Measurements from ENCODE around the gene ZC3H18.

ZC3H18 gene

DNA sequence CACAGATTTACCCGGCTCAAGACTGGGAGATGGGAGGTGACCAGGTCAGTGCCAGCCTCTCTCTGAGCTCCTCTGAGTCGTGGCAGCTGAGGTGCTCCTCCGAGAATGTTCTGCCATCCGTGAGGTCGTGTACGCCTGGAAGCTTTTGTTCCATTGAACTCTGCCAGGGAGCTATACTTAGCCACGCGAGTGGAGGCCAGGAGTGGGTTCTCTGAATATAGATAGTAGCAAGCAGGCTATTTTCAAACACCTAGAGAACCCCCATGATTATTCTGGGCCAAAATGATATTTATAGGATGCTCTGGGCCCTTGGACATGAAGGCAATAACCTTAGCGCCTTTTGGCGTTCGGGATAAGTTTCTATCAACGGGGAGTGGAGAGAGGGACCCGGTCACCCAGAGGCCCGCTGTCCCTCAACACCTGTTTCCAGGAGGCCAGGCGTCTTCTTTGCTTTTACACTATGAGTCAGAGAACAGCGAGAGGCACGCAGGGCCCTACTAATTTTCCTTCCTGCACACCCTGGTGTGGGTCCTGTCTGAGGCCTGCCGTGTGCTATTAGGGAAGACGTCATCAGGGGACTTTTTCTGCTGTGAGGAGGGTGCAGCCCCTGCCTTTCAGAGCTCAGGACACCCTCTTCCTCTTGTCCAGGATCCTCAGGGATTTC is 103.6 kb downstream of the ZC3H18 start:
- H3K4me3 Mint-ChIP-seq = no peak overlapping the region
- no peaks in the 10 kb centered on the region for H3K27me3 Mint-ChIP-seq
- ATAC-seq (no peak), DNase-seq (no peak)
- H3K4me1 Mint-ChIP-seq = no peaks in the 10 kb centered on the region
- H3K9me3 Mint-ChIP-seq = no peaks in the 10 kb centered on the region
- no peaks in the 10 kb centered on the region for H3K36me3 Mint-ChIP-seq (ENCODE audit: low read depth)
- no peak overlapping the region for H3K27ac Mint-ChIP-seq

DNA sequence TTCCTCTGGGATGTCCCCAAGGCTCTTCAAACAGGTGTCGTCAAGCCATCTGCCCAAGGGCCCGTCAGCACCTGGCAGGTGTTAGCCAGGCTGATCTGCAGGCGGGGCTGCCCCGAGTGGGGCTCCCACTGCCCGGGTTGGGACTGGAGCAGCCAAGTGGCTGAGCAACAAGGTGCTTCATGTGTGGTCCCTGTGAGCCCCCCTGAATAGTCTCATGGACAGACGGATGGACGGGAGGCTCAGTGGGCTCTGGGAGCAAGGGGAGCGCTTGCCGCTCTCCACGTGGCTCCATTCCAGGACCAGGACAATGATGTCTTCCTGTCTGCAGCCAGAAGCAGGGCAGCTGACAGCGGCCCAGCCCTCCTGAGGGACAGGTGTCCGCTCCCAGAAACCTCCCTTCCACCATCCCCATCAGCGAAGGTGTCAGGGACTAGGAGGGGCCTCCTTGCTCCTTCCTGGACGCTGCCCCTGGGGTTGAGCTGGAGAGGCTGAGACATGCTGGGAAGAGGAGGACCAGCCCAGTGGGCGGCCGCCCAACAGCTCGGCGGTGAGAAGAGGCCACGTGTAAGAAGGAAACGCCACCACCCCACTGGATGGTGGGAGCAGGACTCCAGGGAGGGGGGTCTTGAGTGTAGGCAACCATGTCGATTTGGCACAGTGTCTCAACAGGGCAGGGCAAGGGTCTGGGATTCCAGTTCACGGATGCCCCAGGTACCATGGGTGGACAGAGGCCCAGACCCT is 106.5 kb downstream of the ZC3H18 start:
- DNase-seq = no peak
- peaks cover 10% of the 10 kb centered on the region for H3K4me1 Mint-ChIP-seq
- H3K4me3 Mint-ChIP-seq = no peak overlapping the region
- no peaks in the 10 kb centered on the region for H3K27me3 Mint-ChIP-seq
- H3K36me3 Mint-ChIP-seq (ENCODE audit: low read depth) = no peaks in the 10 kb centered on the region
- no peak overlapping the region for H3K27ac Mint-ChIP-seq
- H3K9me3 Mint-ChIP-seq = no peaks in the 10 kb centered on the region
- no peak for ATAC-seq

DNA sequence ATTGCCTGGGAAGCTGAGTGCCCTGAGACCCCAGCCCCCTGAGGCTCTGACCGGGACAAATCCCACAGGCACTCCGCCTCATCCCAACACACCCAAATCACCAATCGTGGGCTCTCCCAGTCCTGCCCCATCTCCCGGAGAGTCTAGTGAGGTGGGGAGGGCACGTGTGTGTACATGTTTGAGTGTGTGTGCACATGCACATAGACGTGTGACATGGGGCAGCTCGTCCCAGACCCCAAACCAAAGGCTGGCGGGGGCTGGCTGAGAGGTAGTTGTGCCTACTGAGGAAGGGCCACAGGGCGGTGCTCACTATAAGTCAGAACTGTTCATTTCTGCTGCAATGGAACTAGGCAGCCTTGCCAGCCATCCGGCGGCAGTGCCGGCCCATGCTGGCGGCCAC is 107.5 kb downstream of the ZC3H18 start:
- H3K4me3 Mint-ChIP-seq = no peak overlapping the region
- no peaks in the 10 kb centered on the region for H3K9me3 Mint-ChIP-seq
- no peak overlapping the region for H3K27ac Mint-ChIP-seq
- H3K27me3 Mint-ChIP-seq = no peaks in the 10 kb centered on the region
- H3K4me1 Mint-ChIP-seq = peaks cover 19% of the 10 kb centered on the region
- no peaks in the 10 kb centered on the region for H3K36me3 Mint-ChIP-seq (ENCODE audit: low read depth)
- no peak for DNase-seq
- no peak for ATAC-seq

DNA sequence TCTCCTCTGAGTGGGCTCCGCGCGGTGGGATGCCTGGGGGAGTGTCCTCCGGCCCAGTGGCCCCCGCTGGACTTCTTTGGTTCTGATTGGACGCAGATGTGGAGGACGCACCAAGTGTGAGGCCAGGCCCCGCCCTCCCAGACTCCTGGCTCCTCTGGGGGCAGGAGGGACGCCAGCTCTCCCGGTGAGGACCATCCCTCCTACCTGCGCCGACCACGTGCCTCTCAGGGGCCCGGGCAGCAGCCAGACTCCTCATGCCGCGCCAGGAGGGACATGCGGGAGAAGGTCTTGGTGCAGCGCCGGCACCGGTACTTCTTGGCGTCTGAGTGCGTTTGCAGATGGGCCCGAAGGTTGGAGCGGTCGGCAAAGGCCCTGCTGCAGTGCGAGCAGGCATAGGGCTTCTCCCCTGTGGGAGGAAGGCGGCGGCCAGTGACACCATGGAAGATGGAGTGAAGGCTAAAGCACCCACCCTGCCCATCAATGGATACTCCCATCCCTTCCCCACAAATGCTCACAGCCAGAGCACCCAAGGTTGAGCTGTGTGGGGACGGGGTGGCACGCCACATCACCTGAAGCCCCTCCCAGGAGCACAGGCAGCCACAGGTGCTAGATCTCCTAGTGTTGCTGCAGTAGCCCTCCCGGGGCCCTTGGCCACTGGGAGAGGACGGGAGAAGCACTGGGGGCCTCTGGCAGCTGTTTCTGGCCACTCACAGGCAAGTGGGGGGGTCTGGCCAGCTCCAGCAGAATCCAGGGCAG is 108.2 kb downstream of the ZC3H18 start:
- no peak for ATAC-seq
- peaks cover 21% of the 10 kb centered on the region for H3K4me1 Mint-ChIP-seq
- no peak overlapping the region for H3K4me3 Mint-ChIP-seq
- no peak overlapping the region for H3K27ac Mint-ChIP-seq
- H3K27me3 Mint-ChIP-seq = no peaks in the 10 kb centered on the region
- H3K9me3 Mint-ChIP-seq = no peaks in the 10 kb centered on the region
- no peak for DNase-seq
- no peaks in the 10 kb centered on the region for H3K36me3 Mint-ChIP-seq (ENCODE audit: low read depth)

DNA sequence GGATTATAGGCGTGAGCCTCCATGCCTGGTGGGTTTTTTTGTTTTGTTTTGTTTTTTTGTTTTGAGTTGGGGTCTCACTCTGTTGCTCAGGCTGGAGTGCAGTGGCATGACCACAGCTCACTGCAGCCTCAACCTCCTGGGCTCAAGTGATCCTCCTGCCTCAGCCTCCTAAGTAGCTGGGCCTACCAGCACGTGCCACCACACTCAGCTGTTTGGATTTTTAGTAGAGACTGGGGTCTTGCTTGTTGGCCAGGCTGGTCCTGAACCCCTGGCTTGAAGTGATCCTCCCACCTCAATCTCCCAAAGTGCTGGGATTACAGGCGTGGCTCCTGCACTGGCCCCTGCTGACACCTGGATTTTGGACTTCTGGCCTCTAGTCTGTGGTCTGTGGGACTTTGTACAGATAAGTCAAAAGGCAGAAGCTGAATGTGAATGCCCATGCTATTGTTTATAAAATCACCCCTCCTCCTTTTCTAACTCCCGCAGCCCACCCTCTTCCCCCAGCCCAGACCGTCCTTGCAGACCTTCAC is 110.4 kb downstream of the ZC3H18 start:
- Mint-ChIP-seq H3K27ac (peak overlapping the region; percentile 88), H3K4me1 (peaks cover 36% of the 10 kb centered on the region), H3K27me3 (no peaks in the 10 kb centered on the region), H3K4me3 (no peak overlapping the region), H3K9me3 (no peaks in the 10 kb centered on the region), H3K36me3 (ENCODE audit: low read depth) (no peaks in the 10 kb centered on the region)
- DNase-seq = no peak
- no peak for ATAC-seq

DNA sequence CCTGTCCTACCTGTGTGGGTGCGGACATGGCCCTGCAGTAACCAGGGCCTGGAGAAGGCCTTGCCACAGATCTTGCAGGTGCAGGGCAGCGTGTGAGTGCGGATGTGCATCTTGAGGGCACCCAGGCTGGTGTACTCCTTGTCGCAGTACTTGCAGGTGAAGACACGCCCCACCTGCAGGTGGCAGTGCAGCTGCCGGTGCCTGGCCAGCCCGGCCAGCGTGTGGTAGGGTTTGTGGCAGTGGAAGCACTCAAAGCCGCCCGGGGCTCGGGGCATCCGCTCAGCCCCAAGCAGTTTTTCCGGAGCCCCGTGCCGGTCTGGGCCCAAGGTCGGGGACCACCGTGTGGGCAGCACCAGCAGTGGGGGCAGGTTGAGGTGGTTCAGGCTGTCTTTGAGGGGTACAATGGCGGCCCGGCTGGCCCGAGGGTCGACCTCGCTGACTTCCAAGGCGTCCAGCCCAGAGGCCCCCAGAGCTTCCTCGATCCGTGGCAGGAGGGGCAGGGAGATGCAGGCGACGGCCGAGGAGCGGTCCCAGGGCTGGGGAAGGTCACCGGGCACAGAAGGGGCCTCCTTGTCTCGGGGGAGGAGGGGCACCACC is 111.0 kb downstream of the ZC3H18 start:
- H3K36me3 Mint-ChIP-seq (ENCODE audit: low read depth) = no peaks in the 10 kb centered on the region
- H3K4me3 Mint-ChIP-seq = peak overlapping the region; percentile 61
- peaks cover 36% of the 10 kb centered on the region for H3K4me1 Mint-ChIP-seq
- peak overlapping the region; percentile 88 for H3K27ac Mint-ChIP-seq
- H3K9me3 Mint-ChIP-seq = no peaks in the 10 kb centered on the region
- H3K27me3 Mint-ChIP-seq = no peaks in the 10 kb centered on the region
- ATAC-seq (no peak), DNase-seq (peak; percentile 60)

Measured in activated naive CD8-positive, alpha-beta T cell treated with anti-CD3 and anti-CD28 coated beads, Interleukin-2, amount 50 U/mL, for 24 hours (primary cell).